T-cell (primary cell): ENCODE measurements around the gene ITPR2. TPM values are rescaled to one million over a fixed set of nuclear protein-coding genes. Genes with fewer than 3 reads are reported as not detected.
A peak's percentile ranks its signal among the peaks of the same experiment; 100 is the strongest.

Experiments used
- ATAC-seq, 4 experiments: fragments of 200-7000 bp in 3 of 4; fragments of 150-1000 bp in 1 of 4; cut with Tn5 transposase; replicated peaks in 1 of 4; 1 replicate in 3 of 4; 2 replicates in 1 of 4; pipeline ENCODE4 v1.10.0; 2021; ENCODE audit warnings: moderate library complexity in 3 of 4, mild to moderate bottlenecking in 2 of 4, moderate number of reproducible peaks in 1 of 4
- CTCF ChIA-PET, 2 donors: fragments of 300-600 bp; sonication (Branson Sonifier 250); formaldehyde crosslinking; loops; one replicate each; lab custom pipeline; 2022; ENCODE audit warnings: antibody characterized with exemption in 2 of 2; lab: Charles Lee
- POLR2A ChIA-PET, 2 donors: fragments of 300-600 bp; sonication (Branson Sonifier 250); formaldehyde crosslinking; loops; one replicate each; lab custom pipeline; 2022; ENCODE audit warnings: antibody characterized with exemption in 2 of 2; lab: Charles Lee
- DNase-seq, 35 experiments: peaks; one replicate each; pipeline versions ENCODE4 v3.0.0 to v3.0.0-alpha.2; 2013 to 2023
- H3K27ac ChIP-seq: one replicate; pipeline ENCODE4 v1.5.1; 2013; ENCODE audit warnings: low read length
- H3K27me3 ChIP-seq, 2 experiments: replicated peaks in 1 of 2; 1 replicate in 1 of 2; 2 replicates in 1 of 2; pipeline versions ENCODE4 v1.6.1 to v1.7.0; 2013; ENCODE audit warnings: low read length in 1 of 2, mixed read lengths in 1 of 2; ENCODE audit not compliant: control insufficient read depth in 2 of 2, insufficient read depth in 2 of 2; ENCODE audit errors: extremely low read depth in 1 of 2
- H3K36me3 ChIP-seq, 2 donors: 1 replicate in 1 of 2; 2 replicates in 1 of 2; pipeline versions ENCODE4 v1.6.1 to v1.7.0; 2013; ENCODE audit warnings: low read length in 1 of 2; ENCODE audit not compliant: control insufficient read depth in 2 of 2, insufficient read depth in 1 of 2; ENCODE audit errors: extremely low read depth in 1 of 2
- H3K4me1 ChIP-seq, 2 experiments: 1 replicate in 1 of 2; 2 replicates in 1 of 2; pipeline versions ENCODE4 v1.6.1 to v1.7.0; 2013; ENCODE audit warnings: low read length in 2 of 2, mixed read lengths in 1 of 2; ENCODE audit not compliant: insufficient read depth in 2 of 2, control insufficient read depth in 1 of 2; ENCODE audit errors: extremely low read depth in 1 of 2
- H3K4me3 ChIP-seq, 2 donors: 1 replicate in 1 of 2; 2 replicates in 1 of 2; pipeline versions ENCODE4 v1.5.1 to v1.7.0; 2013; ENCODE audit warnings: mild to moderate bottlenecking in 2 of 2, low read length in 1 of 2, moderate library complexity in 1 of 2; ENCODE audit not compliant: control insufficient read depth in 1 of 2; ENCODE audit errors: extremely low read depth in 1 of 2
- H3K9me3 ChIP-seq: 2 replicates; pipeline ENCODE4 v1.7.0; 2013
- H3K27ac Mint-ChIP-seq, 2 donors: one replicate each; pipeline ENCODE4 v1.8.0; 2020 to 2021; ENCODE audit warnings: mild to moderate bottlenecking in 2 of 2, mixed read lengths in 2 of 2
- H3K27me3 Mint-ChIP-seq, 2 donors: one replicate each; pipeline ENCODE4 v1.8.0; 2021 to 2022; ENCODE audit warnings: mixed read lengths in 2 of 2
- H3K36me3 Mint-ChIP-seq: one replicate; pipeline ENCODE4 v1.8.0; 2021; ENCODE audit warnings: mixed read lengths
- H3K4me1 Mint-ChIP-seq, 3 donors: one replicate each; pipeline ENCODE4 v1.8.0; 2020 to 2022; ENCODE audit warnings: mixed read lengths in 3 of 3, mild to moderate bottlenecking in 1 of 3
- H3K4me3 Mint-ChIP-seq, 3 donors: one replicate each; pipeline ENCODE4 v1.8.0; 2020 to 2022; ENCODE audit warnings: mild to moderate bottlenecking in 3 of 3, mixed read lengths in 3 of 3, moderate library complexity in 3 of 3
- H3K9me3 Mint-ChIP-seq, 3 donors: one replicate each; pipeline ENCODE4 v1.8.0; 2020 to 2022; ENCODE audit warnings: mixed read lengths in 3 of 3
- whole genome bisulfite sequencing: methylation state at CpG from one replicate; pipeline ENCODE4 v1.1.5; 2013; ENCODE audit warnings: missing lambda C conversion rate; ENCODE audit not compliant: insufficient coverage; 5-methylcytosine and 5-hydroxymethylcytosine counted together
- total RNA-seq, 35 experiments: library from RNA in 6 of 35; stranded (reverse) in 6 of 35; fragments of 120-200 nt in 1 of 35; gene quantifications; one replicate each; pipeline versions ENCODE4 v1.2.1 to v1.2.4 and lab custom pipeline; 2013 to 2026

The ITPR2 gene
- total RNA-seq, 5 donors from 2014 or later (not counting 1 experiment from before 2014, with no cell fraction given) = 38.8 to 52.5 (median 44.5) TPM

DNA sequence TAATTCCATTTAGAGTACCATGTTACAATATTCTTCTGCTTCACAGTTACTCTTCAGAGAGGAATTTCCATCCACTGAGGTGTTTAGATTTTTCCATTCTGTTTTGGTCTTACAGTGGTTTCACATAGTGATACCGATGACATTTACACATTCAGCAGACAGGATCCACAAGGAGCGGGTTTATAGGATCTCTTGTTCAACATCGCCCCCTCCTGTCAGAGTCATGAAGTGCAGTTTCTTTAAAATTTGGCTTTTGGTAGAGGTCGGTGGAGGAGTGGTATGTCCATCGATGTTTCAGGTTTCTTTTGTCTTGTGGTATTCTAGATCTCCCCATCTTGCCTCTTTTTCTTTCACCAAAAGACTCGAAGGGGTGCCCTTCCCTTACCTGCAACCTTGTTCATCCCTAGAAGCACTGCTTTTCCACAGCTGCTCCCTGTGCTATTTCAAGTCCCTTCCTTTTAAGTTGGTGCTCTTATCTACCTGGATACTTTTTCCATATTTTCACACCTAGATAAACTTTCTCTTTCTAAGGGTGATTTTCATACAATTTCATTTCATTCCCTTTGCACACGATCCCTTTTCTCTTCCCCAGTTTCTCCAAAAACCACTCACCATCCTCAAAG is 181.3 kb downstream of the ITPR2 start:
- H3K4me3 Mint-ChIP-seq = no peak overlapping the region
- Histone ChIP-seq H3K9me3 (no peaks in the 10 kb centered on the region), H3K27me3 (no peaks in the 10 kb centered on the region), H3K4me3 (no peak overlapping the region), H3K27ac (no peak overlapping the region), H3K36me3 (peaks cover 0 to 41% of the 10 kb centered on the region in 2 donors), H3K4me1 (no peaks in the 10 kb centered on the region)
- ChIA-PET POLR2A (no interaction called here), CTCF (interaction anchor here (0.6 to 1.2 kb wide), 2 partner anchors 10 to 58 kb away, joined by 3 read pairs; no protein-coding TSS in a partner anchor)
- peaks cover 0 to 13% (median 8%) of the 10 kb centered on the region in 3 donors for H3K9me3 Mint-ChIP-seq
- ATAC-seq (peak in 1 of 4 experiments; percentile 31), DNase-seq (peak in 11 of 35 experiments; percentile 1 to 35 (median 4))
- H3K4me1 Mint-ChIP-seq = no peaks in the 10 kb centered on the region
- no peak overlapping the region for H3K27ac Mint-ChIP-seq
- H3K27me3 Mint-ChIP-seq = no peaks in the 10 kb centered on the region
- H3K36me3 Mint-ChIP-seq = peaks cover 82% of the 10 kb centered on the region
- WGBS = 71% methylated on average over 1 of the region's 7 CpGs

DNA sequence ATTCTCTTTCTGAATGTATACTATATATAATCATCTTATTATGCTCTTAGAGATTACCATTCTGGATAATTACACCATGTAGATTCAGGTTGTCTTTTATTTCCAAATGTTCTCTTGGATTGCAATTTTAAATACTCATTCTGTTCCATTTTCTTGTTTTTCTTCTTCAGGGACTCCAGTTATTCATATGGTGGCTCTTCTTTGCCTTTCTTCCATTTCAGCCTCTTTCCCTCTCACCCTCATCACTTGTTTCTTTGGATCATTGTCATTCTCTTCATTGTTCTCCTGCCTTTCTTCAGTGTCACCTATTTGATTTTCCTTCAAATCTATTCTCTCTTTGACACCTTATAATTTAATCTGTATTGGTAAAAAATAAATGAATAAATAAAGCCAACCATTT is 182.0 kb downstream of the ITPR2 start:
- H3K27ac Mint-ChIP-seq = no peak overlapping the region
- POLR2A ChIA-PET = no interaction called here
- no peak for DNase-seq
- H3K4me3 ChIP-seq = no peak overlapping the region
- no peak for ATAC-seq
- H3K27me3 Mint-ChIP-seq = no peaks in the 10 kb centered on the region
- no peak overlapping the region for H3K27ac ChIP-seq
- no peak overlapping the region for H3K4me3 Mint-ChIP-seq
- H3K27me3 ChIP-seq = no peaks in the 10 kb centered on the region
- H3K4me1 Mint-ChIP-seq = no peaks in the 10 kb centered on the region
- peaks cover 0 to 13% (median 8%) of the 10 kb centered on the region in 3 donors for H3K9me3 Mint-ChIP-seq
- no peaks in the 10 kb centered on the region for H3K4me1 ChIP-seq
- peaks cover 82% of the 10 kb centered on the region for H3K36me3 Mint-ChIP-seq
- H3K36me3 ChIP-seq = peaks cover 0 to 34% of the 10 kb centered on the region in 2 donors
- CTCF ChIA-PET = no interaction called here
- no peaks in the 10 kb centered on the region for H3K9me3 ChIP-seq

DNA sequence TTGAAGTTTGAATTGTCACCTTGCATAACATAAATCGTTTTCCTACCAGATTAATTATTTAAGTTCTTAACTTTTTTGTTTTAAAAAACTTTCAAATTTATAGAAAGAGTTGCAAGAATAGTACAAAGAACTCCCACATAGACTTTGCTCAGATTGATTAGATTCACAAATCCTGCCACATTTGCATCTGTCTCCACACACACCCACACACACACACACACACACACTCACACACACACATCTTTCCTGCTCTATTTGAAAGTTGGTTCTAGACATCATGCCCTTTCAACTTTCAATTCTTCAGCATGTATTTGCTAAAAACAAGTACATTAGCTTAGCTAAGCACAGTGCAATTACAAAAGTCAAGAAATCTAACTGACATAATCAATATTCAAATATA is 184.0 kb downstream of the ITPR2 start:
- WGBS = no CpG with 5 or more reads among the region's 1 CpG
- Mint-ChIP-seq H3K9me3 (peaks cover 0 to 13% (median 8%) of the 10 kb centered on the region in 3 donors), H3K4me3 (no peak overlapping the region), H3K36me3 (peaks cover 82% of the 10 kb centered on the region), H3K27ac (no peak overlapping the region), H3K27me3 (no peaks in the 10 kb centered on the region), H3K4me1 (no peaks in the 10 kb centered on the region)
- Histone ChIP-seq H3K36me3 (peaks cover under 1 to 20% of the 10 kb centered on the region in 2 donors), H3K27me3 (no peaks in the 10 kb centered on the region), H3K4me1 (no peaks in the 10 kb centered on the region), H3K9me3 (no peaks in the 10 kb centered on the region), H3K27ac (no peak overlapping the region), H3K4me3 (no peak overlapping the region)
- ATAC-seq = no peak
- ChIA-PET POLR2A (interaction anchor here in 1 of 2 donors (0.6 kb wide), 1 partner anchor 367 kb away, joined by 6 read pairs; no protein-coding TSS in a partner anchor), CTCF (no interaction called here)
- no peak for DNase-seq

- peaks cover 81% of the 10 kb centered on the region for H3K36me3 Mint-ChIP-seq
Observed at GRCh38 chr12:26648584-26648983, 184.4 kb downstream of the ITPR2 start.

GRCh38 chr12:26648066-26648465 is 184.9 kb downstream of the ITPR2 start:
- DNase-seq = no peak
- no peaks in the 10 kb centered on the region for H3K27me3 ChIP-seq
- peaks cover 81% of the 10 kb centered on the region for H3K36me3 Mint-ChIP-seq
- CTCF ChIA-PET = no interaction called here
- no peak overlapping the region for H3K4me3 Mint-ChIP-seq
- H3K27ac ChIP-seq = no peak overlapping the region
- POLR2A ChIA-PET = no interaction called here
- no peak overlapping the region for H3K4me3 ChIP-seq
- peaks cover 4 to 13% of the 10 kb centered on the region in 2 donors for H3K36me3 ChIP-seq
- H3K4me1 Mint-ChIP-seq = no peaks in the 10 kb centered on the region
- 92% methylated on average over 2 of the region's 3 CpGs for WGBS
- H3K27ac Mint-ChIP-seq = no peak overlapping the region
- H3K4me1 ChIP-seq = no peaks in the 10 kb centered on the region
- H3K9me3 ChIP-seq = no peaks in the 10 kb centered on the region
- no peaks in the 10 kb centered on the region for H3K27me3 Mint-ChIP-seq
- no peak for ATAC-seq
- peaks cover 0 to 13% (median 8%) of the 10 kb centered on the region in 3 donors for H3K9me3 Mint-ChIP-seq

More at GRCh38 chr12:26648584-26648983, 184.4 kb downstream of the ITPR2 start:
- Histone ChIP-seq H3K4me1 (no peaks in the 10 kb centered on the region), H3K27ac (no peak overlapping the region), H3K4me3 (no peak overlapping the region), H3K27me3 (no peaks in the 10 kb centered on the region), H3K36me3 (peaks cover 4 to 17% of the 10 kb centered on the region in 2 donors), H3K9me3 (no peaks in the 10 kb centered on the region)
- no peaks in the 10 kb centered on the region for H3K27me3 Mint-ChIP-seq
- no peaks in the 10 kb centered on the region for H3K4me1 Mint-ChIP-seq
- DNase-seq (no peak), ATAC-seq (no peak)
- ChIA-PET POLR2A (interaction anchor here in 1 of 2 donors (0.6 kb wide), 1 partner anchor 367 kb away, joined by 6 read pairs; no protein-coding TSS in a partner anchor), CTCF (no interaction called here)
- WGBS = 50% methylated on average over 1 of the region's 1 CpG
- H3K27ac Mint-ChIP-seq = no peak overlapping the region
- H3K9me3 Mint-ChIP-seq = peaks cover 0 to 13% (median 8%) of the 10 kb centered on the region in 3 donors
- no peak overlapping the region for H3K4me3 Mint-ChIP-seq

GRCh38 chr12:26647088-26647487 is 185.9 kb downstream of the ITPR2 start:
- Mint-ChIP-seq H3K36me3 (peaks cover 72% of the 10 kb centered on the region), H3K4me1 (no peaks in the 10 kb centered on the region), H3K27ac (no peak overlapping the region), H3K9me3 (peaks cover 0 to 12% (median 7%) of the 10 kb centered on the region in 3 donors), H3K27me3 (no peaks in the 10 kb centered on the region), H3K4me3 (no peak overlapping the region)
- ATAC-seq (no peak), DNase-seq (no peak)
- Histone ChIP-seq H3K27me3 (no peaks in the 10 kb centered on the region), H3K9me3 (no peaks in the 10 kb centered on the region), H3K4me3 (no peak overlapping the region), H3K36me3 (peaks cover 4 to 8% of the 10 kb centered on the region in 2 donors), H3K4me1 (no peaks in the 10 kb centered on the region), H3K27ac (no peak overlapping the region)
- ChIA-PET POLR2A (interaction anchor here in 1 of 2 donors (0.6 kb wide), 2 partner anchors 317 to 838 kb away, joined by 3 to 6 read pairs; no protein-coding TSS in a partner anchor), CTCF (no interaction called here)
- WGBS = no CpG with 5 or more reads among the region's 3 CpGs
